Measurements from ENCODE around the gene IFITM1. TPM values are rescaled to one million over a fixed set of nuclear protein-coding genes. Genes with fewer than 3 reads are reported as not detected.
"Not testable (repeated sequence)": the region's sequence is repeated elsewhere in the genome, so short reads cannot be mapped to it uniquely, and the experiment has no call there.

The IFITM1 gene
- total RNA-seq: 100 to 1,000 TPM; 224 to 389 (median 247) TPM

- ATAC-seq (ENCODE audit: low FRiP score): peak; percentile 20
- TF ChIP-seq CTCF (IDR thresholded peaks at IDR 0.05): no peak
- no peak for DNase-seq (ENCODE audit: low spot score)
Measured at GRCh38 chr11:313787-314553, at the start of gene IFITM1. Gene IFITM1 (plus strand): TSS chr11:314040. CDS start chr11:314171, 131 bp downstream.

- ATAC-seq (ENCODE audit: low FRiP score) (no peak), DNase-seq (ENCODE audit: low spot score) (no peak)
- TF ChIP-seq CTCF (IDR thresholded peaks at IDR 0.05): no peak
Measured at GRCh38 chr11:266676-267439, 47.0 kb upstream of the IFITM1 start.

- ATAC-seq (ENCODE audit: low FRiP score) (no peak), DNase-seq (ENCODE audit: low spot score) (no peak)
- no peak for TF ChIP-seq CTCF (IDR thresholded peaks at IDR 0.05)
Measured at GRCh38 chr11:267491-267994, 46.3 kb upstream of the IFITM1 start.

- not testable (repeated sequence) for DNase-seq (ENCODE audit: low spot score)
Measured at GRCh38 chr11:268716-269145, 45.1 kb upstream of the IFITM1 start.

GRCh38 chr11:269146-269890 lies 44.5 kb upstream of the IFITM1 start:
- no peak for TF ChIP-seq CTCF (IDR thresholded peaks at IDR 0.05)
- DNase-seq (ENCODE audit: low spot score): no peak
- ATAC-seq (ENCODE audit: low FRiP score): peak; percentile 26

More at GRCh38 chr11:268716-269145, 45.1 kb upstream of the IFITM1 start:
- peak; percentile 53 for ATAC-seq (ENCODE audit: low FRiP score)

DNA sequence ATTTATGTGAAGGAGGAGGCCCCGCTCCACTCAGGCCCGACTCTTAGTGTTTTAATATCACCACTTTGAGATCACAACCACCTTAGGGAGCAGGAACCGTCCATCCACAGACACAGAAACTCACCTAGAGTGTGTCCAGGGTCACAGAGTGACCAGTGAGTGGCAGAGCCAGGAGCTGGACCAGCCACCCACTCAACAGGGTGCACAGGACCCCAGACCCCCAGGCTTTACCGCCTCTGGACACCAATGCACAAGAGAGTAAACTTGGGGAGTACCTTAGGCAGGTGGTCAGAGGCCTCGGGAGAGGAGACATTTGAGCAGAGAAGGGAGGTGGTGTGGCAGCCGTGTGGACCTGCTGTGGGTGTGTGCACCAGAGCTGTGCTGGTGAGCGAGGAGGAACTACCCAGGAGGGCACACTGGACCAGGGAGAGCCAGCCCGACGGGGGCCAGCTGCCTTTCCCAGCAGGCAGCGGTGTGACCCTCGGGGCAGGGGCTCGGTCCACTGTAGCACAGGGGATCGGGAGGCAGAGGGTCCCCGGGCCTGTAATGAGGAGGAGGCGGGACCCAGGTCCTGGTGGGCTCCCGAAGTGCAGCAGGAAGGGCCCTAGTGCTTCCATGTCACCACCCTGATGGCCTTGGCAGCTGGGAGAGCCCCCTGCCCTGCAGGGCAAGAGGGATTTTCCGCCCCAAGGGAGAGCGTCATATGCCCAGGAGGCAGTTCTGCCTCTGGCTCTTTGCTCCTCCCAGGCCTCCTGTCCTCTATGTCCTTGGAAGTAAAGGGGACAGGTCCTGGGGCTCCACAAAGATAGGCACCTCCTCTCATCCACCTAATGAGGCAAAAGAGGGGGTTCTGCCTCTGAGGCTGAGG lies 43.2 kb upstream of the IFITM1 start:
- no peak for DNase-seq (ENCODE audit: low spot score)
- no peak for ATAC-seq (ENCODE audit: low FRiP score)
- no peak for TF ChIP-seq CTCF (IDR thresholded peaks at IDR 0.05)

Data from omental fat pad (tissue), 4 donors.